ENCODE measurements around the gene KLHDC8B. TPM values are rescaled to one million over a fixed set of nuclear protein-coding genes. Genes with fewer than 3 reads are reported as not detected.
A peak's percentile ranks its signal among the peaks of the same experiment; 100 is the strongest.

Gene KLHDC8B
- 72.6 TPM for polyA plus RNA-seq (2013, experiment 1 of 4)
- polyA plus RNA-seq (2013, experiment 2 of 4): 82.1 TPM
- polyA plus RNA-seq (2013, experiment 3 of 4): 66.8 TPM
- polyA plus RNA-seq (2013, experiment 4 of 4): 72.7 TPM

DNA sequence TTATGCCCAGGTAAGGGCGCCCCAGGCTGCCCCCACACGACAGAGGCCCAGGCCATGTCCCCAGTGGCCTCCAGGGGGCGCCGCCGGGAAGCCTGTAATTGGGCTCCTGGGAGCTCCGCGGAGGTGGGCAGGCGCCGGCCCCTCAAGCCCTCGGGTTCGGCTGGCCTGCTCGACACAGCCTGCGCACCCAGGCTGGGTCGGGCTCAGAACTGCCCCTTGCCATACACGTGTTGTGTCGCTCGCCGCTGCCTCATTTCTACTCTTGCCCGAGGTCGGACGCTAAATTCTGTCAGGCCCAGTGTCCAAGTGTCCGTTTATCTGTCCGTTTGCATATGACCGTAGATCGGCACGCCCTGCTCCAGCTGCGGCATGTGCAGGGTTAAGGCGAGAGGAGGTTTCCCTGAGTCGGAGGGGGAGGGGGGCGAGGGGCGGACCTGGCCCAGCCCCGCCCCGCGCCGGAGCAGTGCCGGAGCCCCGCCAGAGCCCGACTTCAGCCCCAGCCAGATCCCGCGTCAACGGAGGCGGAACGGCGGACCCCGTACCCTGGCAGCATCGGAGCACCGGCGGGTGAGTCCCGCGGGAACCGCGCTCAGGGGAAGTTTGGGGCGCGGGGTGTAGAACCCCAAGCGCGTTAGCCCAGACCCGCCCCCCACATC, at the start of gene KLHDC8B:
KLHDC8B (plus strand) TSS at position 480 of the 656 bp plus-strand sequence. CDS start 1,172 bp downstream, outside the sequence.
- peak within 1 kb of the TSS; percentile 95 for H3K4me3 ChIP-seq (ENCODE audit: insufficient read depth, low read depth, low read length)
- H3K27ac ChIP-seq (ENCODE audit: insufficient read depth, low read depth, low read length, poor library complexity, severe bottlenecking): peak within 1 kb of the TSS; percentile 53
- 0 to 1% methylated on average over 57 of the region's 57 CpGs for whole genome bisulfite sequencing, 2 experiments
- H3K4me1 ChIP-seq (ENCODE audit: control insufficient read depth, insufficient read depth, low read length): peaks cover 45% of the 10 kb centered on the region
- H3K27me3 ChIP-seq (ENCODE audit: control insufficient read depth, insufficient read depth, low read length, poor library complexity, severe bottlenecking): peaks cover 13% of the 10 kb centered on the region
- peaks cover 15% of the 10 kb centered on the region for H3K36me3 ChIP-seq (ENCODE audit: control insufficient read depth, insufficient read depth, low read length)
- H3K9me3 ChIP-seq (ENCODE audit: control insufficient read depth, low read length): no peaks in the 10 kb centered on the region

DNA sequence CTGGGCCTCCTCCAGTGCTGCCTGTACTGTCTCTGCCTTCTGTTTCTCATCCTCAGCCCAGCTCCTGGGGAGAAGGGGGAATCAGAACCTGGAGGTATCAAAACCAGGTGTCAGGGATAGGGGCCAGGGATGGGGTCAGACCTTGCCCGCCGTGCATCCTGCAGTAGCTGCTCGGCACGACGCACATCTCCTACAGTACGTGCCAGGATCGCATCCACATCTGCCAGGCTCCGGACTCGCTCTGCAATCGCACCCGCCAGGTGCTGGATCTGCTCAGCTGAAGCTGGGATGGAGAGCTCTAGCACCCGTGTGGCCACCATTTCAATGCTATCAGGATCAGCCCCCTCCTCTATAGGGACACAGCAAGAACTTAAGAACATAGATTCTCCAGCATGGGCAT, 49.4 kb upstream of the KLHDC8B start:
- 93 to 96% methylated on average over 12 of the region's 12 CpGs for whole genome bisulfite sequencing, 2 experiments
- Histone ChIP-seq H3K27me3 (ENCODE audit: control insufficient read depth, insufficient read depth, low read length, poor library complexity, severe bottlenecking) (no peaks in the 10 kb centered on the region), H3K9me3 (ENCODE audit: control insufficient read depth, low read length) (no peaks in the 10 kb centered on the region), H3K36me3 (ENCODE audit: control insufficient read depth, insufficient read depth, low read length) (peaks cover 28% of the 10 kb centered on the region), H3K27ac (ENCODE audit: insufficient read depth, low read depth, low read length, poor library complexity, severe bottlenecking) (no peak overlapping the region), H3K4me1 (ENCODE audit: control insufficient read depth, insufficient read depth, low read length) (peaks cover 4% of the 10 kb centered on the region), H3K4me3 (ENCODE audit: insufficient read depth, low read depth, low read length) (no peak overlapping the region)

DNA sequence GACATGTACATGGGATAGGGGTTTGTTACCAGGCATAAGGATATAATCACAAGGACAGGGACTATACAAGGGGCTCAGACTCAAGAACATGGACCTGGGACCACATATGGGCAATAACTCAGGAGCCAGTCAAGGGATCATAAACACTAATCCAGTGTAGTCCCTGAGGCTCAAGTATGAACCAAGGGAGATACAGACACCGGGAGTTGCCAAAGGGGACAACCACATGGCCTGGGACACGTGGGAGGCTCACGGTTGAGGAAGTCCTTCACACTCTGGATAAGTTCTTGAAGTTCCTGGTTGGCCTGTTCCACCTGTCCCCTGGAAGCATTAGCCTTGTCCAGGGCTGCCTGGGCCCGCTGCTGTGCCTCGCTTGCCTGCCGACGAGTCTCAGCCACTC, 48.9 kb upstream of the KLHDC8B start:
- Histone ChIP-seq H3K9me3 (ENCODE audit: control insufficient read depth, low read length) (no peaks in the 10 kb centered on the region), H3K4me3 (ENCODE audit: insufficient read depth, low read depth, low read length) (no peak overlapping the region), H3K27ac (ENCODE audit: insufficient read depth, low read depth, low read length, poor library complexity, severe bottlenecking) (no peak overlapping the region), H3K36me3 (ENCODE audit: control insufficient read depth, insufficient read depth, low read length) (peaks cover 24% of the 10 kb centered on the region), H3K4me1 (ENCODE audit: control insufficient read depth, insufficient read depth, low read length) (peaks cover 4% of the 10 kb centered on the region), H3K27me3 (ENCODE audit: control insufficient read depth, insufficient read depth, low read length, poor library complexity, severe bottlenecking) (no peaks in the 10 kb centered on the region)
- WGBS, 2 experiments: 95% methylated on average over 7 of the region's 7 CpGs

- H3K9me3 ChIP-seq (ENCODE audit: control insufficient read depth, low read length): no peaks in the 10 kb centered on the region
- H3K4me3 ChIP-seq (ENCODE audit: insufficient read depth, low read depth, low read length): no peak overlapping the region
- H3K27me3 ChIP-seq (ENCODE audit: control insufficient read depth, insufficient read depth, low read length, poor library complexity, severe bottlenecking): no peaks in the 10 kb centered on the region
- H3K27ac ChIP-seq (ENCODE audit: insufficient read depth, low read depth, low read length, poor library complexity, severe bottlenecking): no peak overlapping the region
- H3K4me1 ChIP-seq (ENCODE audit: control insufficient read depth, insufficient read depth, low read length): peaks cover 4% of the 10 kb centered on the region
- 95 to 96% methylated on average over 17 of the region's 17 CpGs for WGBS, 2 experiments
- H3K36me3 ChIP-seq (ENCODE audit: control insufficient read depth, insufficient read depth, low read length): peaks cover 20% of the 10 kb centered on the region
Measured at GRCh38 chr3:49122886-49123545, 48.4 kb upstream of the KLHDC8B start.

- Histone ChIP-seq H3K36me3 (ENCODE audit: control insufficient read depth, insufficient read depth, low read length) (peaks cover 20% of the 10 kb centered on the region), H3K27ac (ENCODE audit: insufficient read depth, low read depth, low read length, poor library complexity, severe bottlenecking) (no peak overlapping the region), H3K4me1 (ENCODE audit: control insufficient read depth, insufficient read depth, low read length) (peaks cover 4% of the 10 kb centered on the region), H3K9me3 (ENCODE audit: control insufficient read depth, low read length) (no peaks in the 10 kb centered on the region), H3K4me3 (ENCODE audit: insufficient read depth, low read depth, low read length) (no peak overlapping the region), H3K27me3 (ENCODE audit: control insufficient read depth, insufficient read depth, low read length, poor library complexity, severe bottlenecking) (no peaks in the 10 kb centered on the region)
- WGBS, 2 experiments: 95 to 96% methylated on average over 17 of the region's 17 CpGs
Measured at GRCh38 chr3:49123687-49124086, 47.7 kb upstream of the KLHDC8B start.

- no peak overlapping the region for H3K27ac ChIP-seq (ENCODE audit: insufficient read depth, low read depth, low read length, poor library complexity, severe bottlenecking)
- H3K27me3 ChIP-seq (ENCODE audit: control insufficient read depth, insufficient read depth, low read length, poor library complexity, severe bottlenecking): no peaks in the 10 kb centered on the region
- H3K9me3 ChIP-seq (ENCODE audit: control insufficient read depth, low read length): no peaks in the 10 kb centered on the region
- no peak overlapping the region for H3K4me3 ChIP-seq (ENCODE audit: insufficient read depth, low read depth, low read length)
- peaks cover 4% of the 10 kb centered on the region for H3K4me1 ChIP-seq (ENCODE audit: control insufficient read depth, insufficient read depth, low read length)
- peaks cover 20% of the 10 kb centered on the region for H3K36me3 ChIP-seq (ENCODE audit: control insufficient read depth, insufficient read depth, low read length)
- WGBS, 2 experiments: 92 to 96% methylated on average over 7 of the region's 7 CpGs
Measured at GRCh38 chr3:49124203-49124602, 47.2 kb upstream of the KLHDC8B start.

DNA sequence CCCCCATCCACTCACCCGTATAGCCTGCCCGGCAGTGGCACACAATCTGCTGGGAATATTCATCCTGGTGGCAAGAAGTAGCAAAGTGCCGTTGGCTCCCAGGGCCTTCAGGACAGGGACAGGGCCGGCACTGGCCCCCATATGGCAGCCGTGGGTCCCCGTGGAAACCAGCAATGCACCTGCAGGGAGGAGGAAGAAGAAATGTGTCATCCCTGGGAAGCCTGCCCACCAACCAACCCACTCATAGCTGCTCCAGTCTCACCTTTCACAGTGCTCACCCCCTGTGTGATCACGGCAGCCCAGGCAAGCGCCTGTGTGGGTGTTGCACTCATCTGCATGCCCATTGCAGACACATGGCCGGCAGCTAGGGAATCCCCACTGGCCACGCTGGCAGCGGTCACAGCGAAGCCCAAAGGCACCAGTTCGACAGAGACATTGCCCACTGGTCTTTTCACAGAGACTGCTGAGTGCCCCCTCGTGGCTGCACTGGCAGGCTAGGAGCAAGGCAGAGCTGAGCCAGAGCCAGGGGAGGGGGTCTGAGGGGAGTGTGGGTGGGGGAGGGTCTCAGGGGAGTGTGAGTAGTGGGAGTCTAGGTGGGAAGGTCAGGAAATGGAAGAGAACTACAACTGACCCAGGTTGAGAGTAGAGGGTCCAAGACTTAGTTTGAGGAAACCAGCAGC, 46.3 kb upstream of the KLHDC8B start:
- Histone ChIP-seq H3K4me1 (ENCODE audit: control insufficient read depth, insufficient read depth, low read length) (no peaks in the 10 kb centered on the region), H3K9me3 (ENCODE audit: control insufficient read depth, low read length) (no peaks in the 10 kb centered on the region), H3K36me3 (ENCODE audit: control insufficient read depth, insufficient read depth, low read length) (peaks cover 20% of the 10 kb centered on the region), H3K27ac (ENCODE audit: insufficient read depth, low read depth, low read length, poor library complexity, severe bottlenecking) (no peak overlapping the region), H3K4me3 (ENCODE audit: insufficient read depth, low read depth, low read length) (no peak overlapping the region), H3K27me3 (ENCODE audit: control insufficient read depth, insufficient read depth, low read length, poor library complexity, severe bottlenecking) (no peaks in the 10 kb centered on the region)
- WGBS, 2 experiments: 87 to 90% methylated on average over 14 of the region's 14 CpGs

GRCh38 chr3:49131040-49131439, 40.4 kb upstream of the KLHDC8B start:
- H3K27ac ChIP-seq (ENCODE audit: insufficient read depth, low read depth, low read length, poor library complexity, severe bottlenecking): no peak overlapping the region
- 92 to 93% methylated on average over 12 of the region's 12 CpGs for WGBS, 2 experiments
- no peaks in the 10 kb centered on the region for H3K9me3 ChIP-seq (ENCODE audit: control insufficient read depth, low read length)
- H3K4me3 ChIP-seq (ENCODE audit: insufficient read depth, low read depth, low read length): no peak overlapping the region
- H3K4me1 ChIP-seq (ENCODE audit: control insufficient read depth, insufficient read depth, low read length): peaks cover 4% of the 10 kb centered on the region
- no peaks in the 10 kb centered on the region for H3K36me3 ChIP-seq (ENCODE audit: control insufficient read depth, insufficient read depth, low read length)
- no peaks in the 10 kb centered on the region for H3K27me3 ChIP-seq (ENCODE audit: control insufficient read depth, insufficient read depth, low read length, poor library complexity, severe bottlenecking)

- Histone ChIP-seq H3K4me3 (ENCODE audit: insufficient read depth, low read depth, low read length) (peak overlapping the region; percentile 64), H3K36me3 (ENCODE audit: control insufficient read depth, insufficient read depth, low read length) (no peaks in the 10 kb centered on the region), H3K9me3 (ENCODE audit: control insufficient read depth, low read length) (no peaks in the 10 kb centered on the region), H3K4me1 (ENCODE audit: control insufficient read depth, insufficient read depth, low read length) (peaks cover 4% of the 10 kb centered on the region), H3K27ac (ENCODE audit: insufficient read depth, low read depth, low read length, poor library complexity, severe bottlenecking) (no peak overlapping the region), H3K27me3 (ENCODE audit: control insufficient read depth, insufficient read depth, low read length, poor library complexity, severe bottlenecking) (no peaks in the 10 kb centered on the region)
- 95 to 97% methylated on average over 6 of the region's 6 CpGs for WGBS, 2 experiments
Measured at GRCh38 chr3:49131576-49131975, 39.8 kb upstream of the KLHDC8B start.

DNA sequence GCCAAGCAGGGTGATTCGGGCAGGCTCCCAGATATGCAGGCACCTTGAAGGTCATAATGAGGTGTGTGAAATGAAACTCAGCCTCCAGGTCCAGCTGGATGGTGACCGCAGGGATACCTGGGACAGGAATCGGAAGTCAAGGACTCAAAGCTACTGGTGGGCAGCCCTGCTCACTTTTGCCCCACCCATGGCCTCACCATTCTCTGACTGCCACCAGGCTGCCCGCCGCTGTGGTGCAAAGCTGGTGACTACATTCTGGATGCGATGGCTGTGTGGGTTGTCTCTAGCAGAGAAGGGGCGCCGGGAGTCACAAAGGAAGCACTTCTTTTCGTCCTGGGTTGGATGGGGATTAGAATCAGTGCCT, 39.3 kb upstream of the KLHDC8B start:
- Histone ChIP-seq H3K27me3 (ENCODE audit: control insufficient read depth, insufficient read depth, low read length, poor library complexity, severe bottlenecking) (no peaks in the 10 kb centered on the region), H3K27ac (ENCODE audit: insufficient read depth, low read depth, low read length, poor library complexity, severe bottlenecking) (no peak overlapping the region), H3K4me3 (ENCODE audit: insufficient read depth, low read depth, low read length) (peak overlapping the region; percentile 64), H3K36me3 (ENCODE audit: control insufficient read depth, insufficient read depth, low read length) (no peaks in the 10 kb centered on the region), H3K9me3 (ENCODE audit: control insufficient read depth, low read length) (no peaks in the 10 kb centered on the region), H3K4me1 (ENCODE audit: control insufficient read depth, insufficient read depth, low read length) (peaks cover 4% of the 10 kb centered on the region)
- 64 to 68% methylated on average over 9 of the region's 9 CpGs for WGBS, 2 experiments
